Measurements from ENCODE around the gene DNAH2.
A peak's percentile ranks its signal among the peaks of the same experiment; 100 is the strongest.

DNAH2 gene

DNA sequence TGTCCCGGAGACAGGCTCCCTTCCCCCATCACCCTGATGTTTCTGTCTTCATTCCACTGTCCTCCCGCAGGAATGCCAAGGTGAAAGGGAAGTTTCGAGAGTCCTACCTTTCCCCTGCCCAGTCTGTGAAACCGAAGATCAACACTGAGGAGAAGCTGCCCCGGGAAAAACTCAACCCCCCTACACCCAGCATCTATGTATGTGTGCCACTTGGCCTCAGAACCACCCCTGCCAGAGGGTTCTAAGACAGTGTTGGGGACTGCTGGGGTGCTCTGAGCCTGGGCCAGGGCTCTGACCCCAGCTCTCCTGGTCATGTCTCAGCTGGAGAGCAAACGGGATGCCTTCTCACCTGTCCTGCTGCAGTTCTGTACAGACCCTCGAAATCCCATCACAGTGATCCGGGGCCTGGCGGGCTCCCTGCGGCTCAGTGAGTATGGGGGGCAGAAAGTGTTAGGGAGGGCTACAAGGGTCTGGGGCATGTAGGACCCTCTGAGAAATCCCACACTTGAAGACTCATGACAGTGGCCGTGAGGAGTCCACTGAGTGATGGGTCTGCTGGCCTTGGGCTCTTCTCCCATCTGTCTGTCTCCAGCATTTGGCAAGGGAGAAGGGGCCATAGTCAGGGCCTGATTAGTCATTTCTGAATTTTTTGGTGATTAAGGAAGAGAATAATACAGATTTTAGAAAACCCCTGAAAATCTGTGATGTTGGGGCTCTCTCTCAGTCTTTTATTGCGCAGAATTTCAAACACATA, 132.4 kb downstream of the DNAH2 start:
- Histone ChIP-seq H2AFZ (ENCODE audit: low read depth, low read length) (no peak overlapping the region), H3K27me3 (ENCODE audit: low read depth, low read length) (no peaks in the 10 kb centered on the region), H4K20me1 (ENCODE audit: insufficient read depth, low read length) (peaks cover 33% of the 10 kb centered on the region), H3K79me2 (ENCODE audit: low read length) (peaks cover 22% of the 10 kb centered on the region), H3K27ac (ENCODE audit: low read length) (0 out of 2 replicates have a peak overlapping the region, but pooled peaks have one; percentile 11), H3K36me3 (replicated peaks; ENCODE audit: low read depth, low read length) (peaks cover 38% of the 10 kb centered on the region), H3K4me2 (ENCODE audit: low read length) (no peak overlapping the region), H3K4me3 (ENCODE audit: low read length) (no peak overlapping the region), H3K9me3 (ENCODE audit: insufficient read depth, low read length) (no peaks in the 10 kb centered on the region), H3K4me1 (ENCODE audit: low read length) (peaks cover 31% of the 10 kb centered on the region), H3K9ac (ENCODE audit: low read length) (no peak overlapping the region)
- TF ChIP-seq, protein P1, sequence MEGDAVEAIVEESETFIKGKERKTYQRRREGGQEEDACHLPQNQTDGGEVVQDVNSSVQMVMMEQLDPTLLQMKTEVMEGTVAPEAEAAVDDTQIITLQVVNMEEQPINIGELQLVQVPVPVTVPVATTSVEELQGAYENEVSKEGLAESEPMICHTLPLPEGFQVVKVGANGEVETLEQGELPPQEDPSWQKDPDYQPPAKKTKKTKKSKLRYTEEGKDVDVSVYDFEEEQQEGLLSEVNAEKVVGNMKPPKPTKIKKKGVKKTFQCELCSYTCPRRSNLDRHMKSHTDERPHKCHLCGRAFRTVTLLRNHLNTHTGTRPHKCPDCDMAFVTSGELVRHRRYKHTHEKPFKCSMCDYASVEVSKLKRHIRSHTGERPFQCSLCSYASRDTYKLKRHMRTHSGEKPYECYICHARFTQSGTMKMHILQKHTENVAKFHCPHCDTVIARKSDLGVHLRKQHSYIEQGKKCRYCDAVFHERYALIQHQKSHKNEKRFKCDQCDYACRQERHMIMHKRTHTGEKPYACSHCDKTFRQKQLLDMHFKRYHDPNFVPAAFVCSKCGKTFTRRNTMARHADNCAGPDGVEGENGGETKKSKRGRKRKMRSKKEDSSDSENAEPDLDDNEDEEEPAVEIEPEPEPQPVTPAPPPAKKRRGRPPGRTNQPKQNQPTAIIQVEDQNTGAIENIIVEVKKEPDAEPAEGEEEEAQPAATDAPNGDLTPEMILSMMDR (IDR thresholded peaks at IDR 0.05; ENCODE audit: low read depth, low read length): no peak
- TF ChIP-seq EZH2phosphoT487 (IDR thresholded peaks at IDR 0.05; ENCODE audit: low read depth): no peak

DNA sequence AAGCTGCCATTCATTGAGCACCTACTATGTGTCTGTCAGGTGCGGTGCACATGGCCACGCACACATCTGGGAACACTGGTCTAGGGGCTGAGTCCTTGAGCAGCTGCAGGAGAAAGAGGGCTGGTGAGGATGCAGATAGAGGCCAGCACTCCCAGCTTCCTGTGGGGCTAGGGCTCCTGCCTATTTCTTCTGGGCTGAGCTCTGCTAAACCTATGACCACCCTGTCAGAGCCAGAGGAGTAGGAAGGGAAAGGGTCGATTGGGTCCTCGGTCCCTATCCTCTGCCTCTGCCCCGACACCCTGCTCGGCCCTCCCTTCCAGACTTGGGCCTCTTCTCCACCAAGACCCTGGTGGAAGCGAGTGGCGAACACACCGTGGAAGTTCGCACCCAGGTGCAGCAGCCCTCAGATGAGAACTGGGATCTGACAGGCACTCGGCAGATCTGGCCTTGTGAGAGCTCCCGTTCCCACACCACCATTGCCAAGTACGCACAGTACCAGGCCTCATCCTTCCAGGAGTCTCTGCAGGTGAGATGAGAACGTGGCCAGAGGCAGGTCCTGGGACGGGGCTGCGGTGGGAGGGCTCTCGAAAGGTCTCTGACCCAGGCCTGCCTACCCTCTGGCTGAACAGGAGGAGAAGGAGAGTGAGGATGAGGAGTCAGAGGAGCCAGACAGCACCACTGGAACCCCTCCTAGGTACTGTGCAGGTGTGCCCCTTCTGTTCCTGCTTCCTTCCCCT, 133.3 kb downstream of the DNAH2 start:
- H3K4me1 ChIP-seq (ENCODE audit: low read length): peaks cover 31% of the 10 kb centered on the region
- H2AFZ ChIP-seq (ENCODE audit: low read depth, low read length): no peak overlapping the region
- no peak for TF ChIP-seq EZH2phosphoT487 (IDR thresholded peaks at IDR 0.05; ENCODE audit: low read depth)
- TF ChIP-seq, protein P1 (IDR thresholded peaks at IDR 0.05; ENCODE audit: low read depth, low read length): no peak
- H3K36me3 ChIP-seq (replicated peaks; ENCODE audit: low read depth, low read length): peaks cover 33% of the 10 kb centered on the region
- H4K20me1 ChIP-seq (ENCODE audit: insufficient read depth, low read length): peaks cover 24% of the 10 kb centered on the region
- peak overlapping the region; percentile 57 for H3K4me3 ChIP-seq (ENCODE audit: low read length)
- no peaks in the 10 kb centered on the region for H3K9me3 ChIP-seq (ENCODE audit: insufficient read depth, low read length)
- peaks cover 18% of the 10 kb centered on the region for H3K79me2 ChIP-seq (ENCODE audit: low read length)
- no peaks in the 10 kb centered on the region for H3K27me3 ChIP-seq (ENCODE audit: low read depth, low read length)
- H3K4me2 ChIP-seq (ENCODE audit: low read length): peak overlapping the region; percentile 77
- peak overlapping the region; percentile 11; the same call in 1 of the 2 replicates for H3K27ac ChIP-seq (ENCODE audit: low read length)
- H3K9ac ChIP-seq (ENCODE audit: low read length): no peak overlapping the region

DNA sequence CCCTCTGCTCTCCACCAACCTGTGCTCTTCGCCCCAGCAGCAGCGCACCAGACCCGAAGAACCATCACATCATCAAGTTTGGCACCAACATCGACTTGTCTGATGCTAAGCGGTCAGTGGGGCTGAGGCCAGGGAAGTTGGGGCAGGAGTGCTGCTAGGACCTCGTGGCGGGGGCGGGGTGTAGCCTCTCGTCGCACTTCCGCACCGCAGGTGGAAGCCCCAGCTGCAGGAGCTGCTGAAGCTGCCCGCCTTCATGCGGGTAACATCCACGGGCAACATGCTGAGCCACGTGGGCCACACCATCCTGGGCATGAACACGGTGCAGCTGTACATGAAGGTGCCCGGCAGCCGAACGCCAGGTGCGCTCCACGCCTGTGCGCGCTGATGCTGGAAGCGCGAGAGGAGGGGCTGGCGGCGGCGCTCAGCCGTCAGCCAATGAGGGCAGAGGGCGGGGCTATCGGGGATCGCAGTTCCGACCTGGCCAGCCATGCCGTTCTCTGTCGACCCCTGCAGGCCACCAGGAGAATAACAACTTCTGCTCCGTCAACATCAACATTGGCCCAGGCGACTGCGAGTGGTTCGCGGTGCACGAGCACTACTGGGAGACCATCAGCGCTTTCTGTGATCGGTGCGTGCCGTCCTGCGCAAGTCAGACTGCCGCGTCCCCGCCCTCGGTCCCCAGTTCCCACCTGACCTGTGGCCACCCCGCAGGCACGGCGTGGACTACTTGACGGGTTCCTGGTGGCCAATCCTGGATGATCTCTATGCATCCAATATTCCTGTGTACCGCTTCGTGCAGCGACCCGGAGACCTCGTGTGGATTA, 134.1 kb downstream of the DNAH2 start:
- peaks cover 15% of the 10 kb centered on the region for H3K79me2 ChIP-seq (ENCODE audit: low read length)
- peak overlapping the region; percentile 77 for H3K4me2 ChIP-seq (ENCODE audit: low read length)
- H3K27me3 ChIP-seq (ENCODE audit: low read depth, low read length): no peaks in the 10 kb centered on the region
- no peaks in the 10 kb centered on the region for H3K9me3 ChIP-seq (ENCODE audit: insufficient read depth, low read length)
- H4K20me1 ChIP-seq (ENCODE audit: insufficient read depth, low read length): peaks cover 18% of the 10 kb centered on the region
- no peak for TF ChIP-seq EZH2phosphoT487 (IDR thresholded peaks at IDR 0.05; ENCODE audit: low read depth)
- TF ChIP-seq, protein P1 (IDR thresholded peaks at IDR 0.05; ENCODE audit: low read depth, low read length): peak; percentile 70
- peak overlapping the region; percentile 57 for H3K4me3 ChIP-seq (ENCODE audit: low read length)
- peaks cover 33% of the 10 kb centered on the region for H3K36me3 ChIP-seq (replicated peaks; ENCODE audit: low read depth, low read length)
- no peak overlapping the region for H2AFZ ChIP-seq (ENCODE audit: low read depth, low read length)
- H3K27ac ChIP-seq (ENCODE audit: low read length): no peak overlapping the region; the same call in 1 of the 2 replicates
- peaks cover 34% of the 10 kb centered on the region for H3K4me1 ChIP-seq (ENCODE audit: low read length)
- H3K9ac ChIP-seq (ENCODE audit: low read length): no peak overlapping the region

Data from OCI-LY3 (cell line).